Stimulated activated effector memory CD8-positive, alpha-beta T cell treated with anti-CD3 and anti-CD28 coated beads, Interleukin-12 subunit alpha, Interleukin-12 subunit beta, amount 100 ng/mL, for 72 hours (primary cell): Measurements from ENCODE around the gene TMEM80.
"Not testable (repeated sequence)": the region's sequence is repeated elsewhere in the genome, so short reads cannot be mapped to it uniquely, and the experiment has no call there.

Experiments
- ATAC-seq: fragments of 150-1000 bp; cut with Tn5 transposase; 2 replicates; pipeline ENCODE4 v1.10.0; 2021
- DNase-seq, 2 donors: peaks; one replicate each; pipeline ENCODE4 v3.0.0; 2021 to 2022; ENCODE audit warnings: low spot score in 2 of 2
- H3K27ac Mint-ChIP-seq: one replicate; pipeline ENCODE4 v1.8.0; 2022; ENCODE audit warnings: mild to moderate bottlenecking, mixed read lengths
- H3K36me3 Mint-ChIP-seq: one replicate; pipeline ENCODE4 v1.8.0; 2022; ENCODE audit warnings: mild to moderate bottlenecking, mixed read lengths
- H3K4me1 Mint-ChIP-seq: one replicate; pipeline ENCODE4 v1.8.0; 2022; ENCODE audit warnings: mixed read lengths
- H3K4me3 Mint-ChIP-seq: one replicate; pipeline ENCODE4 v1.8.0; 2022; ENCODE audit warnings: mild to moderate bottlenecking, mixed read lengths
- H3K9me3 Mint-ChIP-seq: one replicate; pipeline ENCODE4 v1.8.0; 2022; ENCODE audit warnings: mixed read lengths

TMEM80 gene

DNA sequence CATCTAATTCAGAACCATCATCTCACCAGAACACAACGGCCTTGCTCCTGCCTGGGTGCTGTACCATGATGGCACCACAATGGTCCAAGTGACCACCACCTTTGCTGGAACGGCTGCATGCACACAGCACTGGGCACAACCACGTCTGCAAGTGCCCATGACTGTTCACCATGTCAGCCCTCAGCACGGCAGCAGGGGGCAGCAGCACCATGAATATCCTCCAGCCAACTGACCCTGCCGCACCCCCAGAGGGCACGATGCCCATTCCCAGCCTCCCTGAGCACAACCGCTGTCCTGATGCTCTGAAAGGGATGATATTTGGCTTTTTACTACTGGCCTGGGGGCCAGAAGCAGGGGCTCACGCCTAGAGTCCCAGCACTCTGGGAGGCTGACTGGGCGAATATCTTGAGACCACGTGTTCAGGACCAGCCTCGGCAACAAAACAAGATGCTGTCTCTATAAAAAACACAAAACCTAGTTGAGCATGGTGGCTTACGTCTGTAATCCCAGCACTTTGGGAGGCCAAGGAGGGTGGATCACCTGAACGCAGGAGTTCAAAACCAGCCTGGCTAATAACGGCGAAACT, 32.8 kb upstream of the TMEM80 start:
- Mint-ChIP-seq H3K4me3 (no peak overlapping the region), H3K36me3 (peaks cover 57% of the 10 kb centered on the region), H3K27ac (peak overlapping the region; percentile 50), H3K9me3 (no peaks in the 10 kb centered on the region), H3K4me1 (peaks cover 7% of the 10 kb centered on the region)
- peak in 1 of 2 donors; percentile 66 for DNase-seq
- peak; percentile 67 for ATAC-seq

DNA sequence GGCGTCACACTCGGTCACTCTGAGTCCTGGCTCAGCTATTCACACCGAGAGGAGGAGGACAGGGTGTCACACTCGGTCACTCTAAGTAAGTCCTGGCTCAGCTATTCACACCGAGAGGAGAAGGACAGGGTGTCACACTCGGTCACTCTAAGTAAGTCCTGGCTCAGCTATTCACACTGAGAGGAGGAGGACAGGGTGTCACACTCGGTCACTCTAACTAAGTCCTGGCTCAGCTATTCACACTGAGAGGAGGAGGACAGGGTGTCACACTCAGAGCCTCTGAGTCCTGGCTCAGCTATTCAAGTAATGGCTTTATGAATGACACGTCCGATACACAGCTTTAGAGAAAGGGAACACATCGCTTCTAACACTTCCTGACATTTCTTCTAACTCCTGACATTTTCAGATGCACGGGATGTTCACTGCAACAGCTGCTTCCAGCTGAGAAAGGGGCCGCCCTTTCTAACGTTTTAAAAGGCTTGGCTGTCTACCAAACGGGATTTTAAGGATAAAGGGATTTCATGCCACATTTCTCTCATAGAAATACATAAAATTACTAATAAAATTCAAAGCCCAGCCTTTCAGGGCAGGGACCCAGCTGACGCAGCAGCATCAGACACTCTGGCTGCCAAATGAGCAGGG, 30.4 kb upstream of the TMEM80 start:
- Mint-ChIP-seq H3K9me3 (no peaks in the 10 kb centered on the region), H3K4me3 (no peak overlapping the region), H3K27ac (peak overlapping the region; percentile 40), H3K4me1 (peaks cover 7% of the 10 kb centered on the region), H3K36me3 (peaks cover 49% of the 10 kb centered on the region)
- ATAC-seq (no peak), DNase-seq (no peak)

DNA sequence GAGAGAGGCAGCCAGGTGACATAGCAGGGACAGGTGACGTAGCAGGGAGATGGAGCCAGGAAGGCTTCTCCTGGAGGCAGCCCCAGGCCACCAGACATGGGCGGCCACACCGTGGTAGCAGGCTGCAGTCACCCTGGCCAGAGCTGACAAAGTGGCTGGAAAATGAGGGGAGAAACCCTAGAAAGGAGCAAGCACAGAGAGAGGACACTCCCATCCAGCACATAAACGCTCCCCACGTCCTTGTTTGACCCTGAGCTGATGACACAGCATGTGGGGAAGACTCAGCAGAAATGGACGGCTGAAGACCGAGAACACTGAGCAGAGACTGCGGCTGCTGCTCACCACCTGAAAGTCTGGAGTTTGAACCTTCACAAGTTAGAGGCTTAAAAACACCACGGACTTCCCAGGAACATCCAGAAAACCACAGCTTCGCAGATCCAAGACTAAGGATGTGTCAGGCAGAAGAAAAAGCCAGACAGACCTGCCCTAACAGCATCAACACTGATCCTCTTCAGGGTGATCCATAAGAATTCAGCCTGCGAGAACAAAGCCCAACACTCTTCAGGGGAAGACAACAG, 29.8 kb upstream of the TMEM80 start:
- H3K4me3 Mint-ChIP-seq, result no peak overlapping the region
- H3K36me3 Mint-ChIP-seq, result peaks cover 55% of the 10 kb centered on the region
- no peaks in the 10 kb centered on the region for H3K9me3 Mint-ChIP-seq
- ATAC-seq (no peak), DNase-seq (no peak)
- peak overlapping the region; percentile 40 for H3K27ac Mint-ChIP-seq
- peaks cover 7% of the 10 kb centered on the region for H3K4me1 Mint-ChIP-seq

DNA sequence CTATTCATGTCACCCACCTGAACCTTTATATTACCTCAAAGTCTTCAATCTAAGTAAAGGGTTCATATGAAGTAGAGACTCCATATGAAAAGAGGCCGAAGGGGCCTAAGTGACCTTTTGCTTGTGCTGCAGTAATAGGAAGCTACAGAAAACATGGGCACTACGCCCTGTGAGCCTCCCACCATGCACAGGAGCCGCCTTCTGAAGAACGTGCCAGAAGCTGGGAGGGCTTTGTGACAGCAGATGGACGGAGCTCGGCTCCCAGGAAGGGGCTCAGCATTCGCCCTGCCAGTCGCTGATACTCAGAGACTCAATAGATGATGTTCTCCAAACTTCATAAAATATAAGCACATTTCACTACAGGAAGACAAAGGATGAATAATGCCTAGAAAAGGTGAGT, 21.8 kb upstream of the TMEM80 start:
- no peak overlapping the region for H3K4me3 Mint-ChIP-seq
- no peak for DNase-seq
- no peak for ATAC-seq
- H3K36me3 Mint-ChIP-seq, result peaks cover 93% of the 10 kb centered on the region
- no peak overlapping the region for H3K27ac Mint-ChIP-seq
- H3K4me1 Mint-ChIP-seq, result peaks cover 4% of the 10 kb centered on the region
- no peaks in the 10 kb centered on the region for H3K9me3 Mint-ChIP-seq

DNA sequence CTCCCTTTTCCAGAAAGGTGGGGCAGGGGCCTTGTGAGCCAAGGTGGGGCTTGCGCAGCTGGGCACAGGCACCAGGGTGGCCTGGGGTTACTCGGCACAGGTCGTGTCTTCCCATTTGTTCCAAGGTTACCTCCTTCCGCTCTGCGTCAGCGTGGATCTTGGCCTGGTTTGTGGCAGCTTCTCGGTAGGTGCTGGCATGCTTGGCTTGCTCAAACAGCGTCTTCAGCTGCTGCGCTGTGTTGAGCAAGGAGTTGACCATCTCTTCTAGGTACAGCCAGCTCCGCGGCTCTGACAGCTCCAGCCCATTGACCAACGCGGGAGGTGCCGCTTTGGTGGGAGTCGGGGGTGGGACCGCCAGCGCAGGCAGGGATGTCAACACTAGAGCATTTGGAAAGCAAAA, 21.2 kb upstream of the TMEM80 start:
- Mint-ChIP-seq H3K36me3 (peaks cover 96% of the 10 kb centered on the region), H3K27ac (no peak overlapping the region), H3K4me1 (peaks cover 4% of the 10 kb centered on the region), H3K9me3 (no peaks in the 10 kb centered on the region), H3K4me3 (no peak overlapping the region)
- no peak for ATAC-seq
- DNase-seq, result no peak

DNA sequence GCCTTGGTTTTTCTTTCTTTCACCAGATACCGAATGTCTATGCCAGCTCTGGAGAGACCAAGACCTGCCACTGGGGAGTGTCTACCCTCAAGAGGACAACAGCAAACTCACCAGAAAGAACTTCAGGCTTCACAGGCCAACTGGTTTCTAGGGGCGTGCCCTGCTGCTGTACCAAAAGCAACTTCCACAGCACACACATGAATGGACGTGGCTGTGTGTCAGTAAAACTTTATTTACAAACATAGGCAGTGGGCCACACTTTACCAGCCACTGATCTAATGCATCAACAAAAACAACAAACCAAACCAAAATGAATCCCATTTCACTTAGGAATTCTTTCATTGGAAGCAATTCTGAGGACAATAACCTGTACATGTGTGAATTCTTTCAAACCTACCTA, 17.3 kb upstream of the TMEM80 start:
- H3K4me1 Mint-ChIP-seq, result peaks cover 13% of the 10 kb centered on the region
- H3K36me3 Mint-ChIP-seq, result peaks cover 87% of the 10 kb centered on the region
- DNase-seq (no peak), ATAC-seq (no peak)
- no peak overlapping the region for H3K27ac Mint-ChIP-seq
- H3K4me3 Mint-ChIP-seq, result no peak overlapping the region
- no peaks in the 10 kb centered on the region for H3K9me3 Mint-ChIP-seq

DNA sequence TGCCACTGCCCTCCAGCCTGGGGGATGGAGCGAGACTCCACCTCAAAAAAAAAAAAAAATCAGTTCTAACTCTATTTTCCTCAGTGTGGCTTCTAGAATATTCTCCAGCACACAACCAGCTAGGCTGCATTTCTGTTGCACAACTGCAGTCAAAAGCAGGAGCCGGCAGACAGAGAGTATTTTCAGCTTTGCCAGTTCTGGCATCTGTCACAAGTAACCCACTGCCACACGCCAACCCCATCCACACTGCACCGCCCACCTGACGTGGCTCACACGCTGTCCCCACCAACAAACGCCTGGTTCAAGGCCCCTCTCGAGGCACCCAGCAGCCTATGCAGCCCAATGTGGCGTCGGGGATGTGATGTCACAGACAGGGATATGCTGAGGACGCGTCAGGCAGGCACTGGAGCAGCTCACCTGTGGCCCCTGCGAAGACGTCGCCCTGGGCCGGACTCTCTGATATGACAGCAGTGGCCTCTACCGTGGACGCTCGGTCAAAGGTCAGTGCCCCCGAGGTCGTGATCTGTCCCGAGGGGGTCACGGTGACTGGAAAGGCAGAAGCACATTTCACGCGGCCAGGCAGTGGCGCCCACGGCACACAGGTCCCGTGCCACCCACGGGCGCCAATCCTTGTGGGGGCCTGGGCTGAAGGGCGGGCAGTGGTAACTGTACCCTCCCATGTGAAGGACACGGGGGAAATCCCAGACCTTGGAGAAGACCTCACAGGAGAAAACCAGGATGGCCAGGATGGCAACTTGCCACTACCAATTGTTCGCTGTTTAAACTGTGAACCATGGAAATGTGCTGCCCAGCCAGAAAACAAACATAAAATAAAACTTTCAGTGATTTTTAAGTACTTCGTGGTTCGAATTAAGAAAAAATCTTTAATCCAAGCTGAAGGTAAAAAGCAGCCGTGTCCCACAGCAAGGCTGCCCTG, 16.1 kb upstream of the TMEM80 start:
- Mint-ChIP-seq H3K4me3 (no peak overlapping the region), H3K4me1 (peaks cover 13% of the 10 kb centered on the region), H3K27ac (no peak overlapping the region), H3K36me3 (peaks cover 87% of the 10 kb centered on the region), H3K9me3 (no peaks in the 10 kb centered on the region)
- no peak for ATAC-seq
- no peak for DNase-seq

DNA sequence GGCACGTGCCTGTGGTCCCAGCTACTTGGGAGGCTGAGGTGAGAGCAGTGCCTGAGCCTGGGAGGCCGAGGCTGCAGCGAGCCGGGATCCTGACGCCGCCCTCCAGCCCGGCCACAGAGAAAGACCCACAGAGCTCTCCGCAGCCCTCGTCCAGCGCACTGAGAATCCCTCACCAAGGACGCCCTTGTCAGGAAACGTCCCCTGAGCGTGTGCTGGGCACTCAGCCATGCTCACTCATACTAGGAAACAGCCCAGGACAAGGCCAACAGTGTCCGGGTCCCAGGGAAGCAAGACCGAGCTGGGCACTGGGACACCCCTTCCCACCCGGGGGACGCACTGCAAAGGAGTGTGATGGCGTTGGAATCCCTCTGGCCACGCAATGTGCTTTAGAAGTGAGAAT, 15.1 kb upstream of the TMEM80 start:
- Mint-ChIP-seq H3K4me1 (peaks cover 13% of the 10 kb centered on the region), H3K27ac (no peak overlapping the region), H3K36me3 (peaks cover 87% of the 10 kb centered on the region), H3K4me3 (no peak overlapping the region), H3K9me3 (no peaks in the 10 kb centered on the region)
- ATAC-seq (no peak), DNase-seq (no peak)

DNA sequence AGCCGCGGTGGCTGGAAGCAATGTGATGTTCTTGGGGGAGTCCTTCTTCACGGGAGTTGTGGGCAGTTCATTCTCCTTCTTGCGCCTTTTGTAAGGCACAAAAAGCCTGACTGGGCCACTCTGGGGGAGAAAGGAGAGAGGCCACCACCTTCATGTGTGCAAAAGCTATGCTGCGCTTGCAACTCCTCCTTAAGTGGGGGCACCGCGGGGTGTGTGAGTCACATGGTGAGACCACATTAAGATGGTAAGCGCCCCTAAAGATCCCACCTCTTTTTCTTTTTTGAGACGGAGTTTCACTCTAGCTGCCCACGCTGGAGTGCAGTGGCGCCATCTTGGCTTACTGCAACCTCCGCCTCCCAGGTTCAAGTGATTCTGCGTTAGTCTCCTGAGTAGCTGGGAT, 14.6 kb upstream of the TMEM80 start:
- no peak overlapping the region for H3K27ac Mint-ChIP-seq
- no peak overlapping the region for H3K4me3 Mint-ChIP-seq
- H3K9me3 Mint-ChIP-seq, result no peaks in the 10 kb centered on the region
- DNase-seq, result no peak
- H3K4me1 Mint-ChIP-seq, result peaks cover 13% of the 10 kb centered on the region
- peak; percentile 51 for ATAC-seq
- H3K36me3 Mint-ChIP-seq, result peaks cover 87% of the 10 kb centered on the region

DNA sequence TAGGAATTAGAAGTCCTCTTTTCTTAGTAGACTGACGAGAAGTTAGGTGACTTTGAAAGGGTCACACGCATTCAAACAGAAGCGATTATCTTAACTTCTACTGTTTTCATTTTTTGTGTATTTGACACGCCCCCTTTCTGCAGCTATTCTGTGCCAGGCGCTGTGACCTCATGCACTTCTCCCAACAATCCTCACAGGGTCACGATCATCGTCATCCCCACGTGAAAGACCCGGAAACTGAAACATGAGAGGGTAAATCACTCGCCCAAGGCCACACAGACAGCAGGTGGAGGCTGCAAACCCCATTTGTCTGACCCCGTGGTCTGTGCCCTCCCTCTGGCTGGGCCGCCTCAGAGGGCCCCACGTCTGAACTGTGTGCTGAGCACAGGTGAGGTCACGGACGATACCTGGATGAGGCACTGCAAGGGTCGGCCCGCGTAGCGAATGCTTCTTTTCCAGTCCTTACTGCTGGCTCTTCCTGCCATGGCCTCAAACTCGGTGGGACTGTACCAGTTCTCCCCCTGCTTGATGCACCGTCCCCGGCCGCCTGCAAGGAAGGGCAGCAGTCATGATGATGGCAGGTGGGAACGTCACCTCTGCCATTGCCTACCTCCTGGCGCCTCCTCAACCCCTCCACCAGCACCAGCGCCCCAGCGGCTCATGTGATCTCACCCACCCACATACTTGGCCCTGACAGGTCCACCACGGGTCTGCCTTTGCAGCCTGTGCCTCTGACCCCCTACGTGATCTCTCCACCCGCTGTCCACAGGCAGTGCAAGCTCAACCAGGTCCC, 9.0 kb upstream of the TMEM80 start:
- no peak for ATAC-seq
- Mint-ChIP-seq H3K27ac (no peak overlapping the region), H3K4me3 (no peak overlapping the region), H3K9me3 (no peaks in the 10 kb centered on the region), H3K4me1 (peaks cover 11% of the 10 kb centered on the region), H3K36me3 (peaks cover 84% of the 10 kb centered on the region)
- DNase-seq, result no peak

DNA sequence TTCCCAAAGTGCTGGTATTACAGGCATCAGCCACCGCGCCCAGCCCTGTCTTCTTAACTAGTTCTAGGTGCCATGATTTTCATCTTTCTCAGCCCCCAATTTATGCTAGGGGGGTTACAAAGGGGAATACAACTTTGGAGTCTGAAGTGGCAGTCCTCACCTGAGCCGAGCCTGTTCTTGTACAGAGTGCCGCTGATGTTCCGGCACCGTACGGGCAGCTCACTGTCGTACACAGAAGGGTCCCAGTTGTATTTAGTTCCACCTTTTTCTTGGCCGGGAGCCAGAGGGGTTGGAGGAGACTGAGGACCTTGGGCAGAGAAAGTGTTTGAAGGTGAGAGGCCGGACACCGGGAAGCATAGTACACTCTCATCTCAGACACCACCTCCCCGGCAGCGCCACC, 7.9 kb upstream of the TMEM80 start:
- peaks cover 15% of the 10 kb centered on the region for H3K4me1 Mint-ChIP-seq
- H3K27ac Mint-ChIP-seq, result peak overlapping the region; percentile 29
- DNase-seq (no peak), ATAC-seq (no peak)
- H3K36me3 Mint-ChIP-seq, result peaks cover 80% of the 10 kb centered on the region
- no peaks in the 10 kb centered on the region for H3K9me3 Mint-ChIP-seq
- H3K4me3 Mint-ChIP-seq, result no peak overlapping the region

DNA sequence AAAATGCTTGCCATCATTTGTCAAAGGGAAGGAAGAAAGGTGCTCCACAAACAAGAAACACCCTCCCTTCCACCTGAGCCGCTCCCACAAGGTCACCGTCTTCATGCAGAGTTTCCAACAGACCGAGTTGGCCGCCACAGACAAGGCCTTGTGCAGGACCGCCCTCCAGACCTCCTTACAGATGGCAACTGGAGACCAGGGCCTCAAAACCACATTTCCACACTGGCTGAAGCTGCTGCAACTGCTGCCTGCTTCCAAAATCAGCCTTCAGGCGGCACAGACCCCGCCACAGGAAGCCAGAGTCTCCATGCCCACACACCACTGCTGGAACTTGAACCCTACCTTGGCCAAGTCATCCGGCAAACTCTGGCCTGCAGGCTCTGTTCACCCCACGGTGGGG, 6.9 kb upstream of the TMEM80 start:
- peaks cover 77% of the 10 kb centered on the region for H3K36me3 Mint-ChIP-seq

DNA sequence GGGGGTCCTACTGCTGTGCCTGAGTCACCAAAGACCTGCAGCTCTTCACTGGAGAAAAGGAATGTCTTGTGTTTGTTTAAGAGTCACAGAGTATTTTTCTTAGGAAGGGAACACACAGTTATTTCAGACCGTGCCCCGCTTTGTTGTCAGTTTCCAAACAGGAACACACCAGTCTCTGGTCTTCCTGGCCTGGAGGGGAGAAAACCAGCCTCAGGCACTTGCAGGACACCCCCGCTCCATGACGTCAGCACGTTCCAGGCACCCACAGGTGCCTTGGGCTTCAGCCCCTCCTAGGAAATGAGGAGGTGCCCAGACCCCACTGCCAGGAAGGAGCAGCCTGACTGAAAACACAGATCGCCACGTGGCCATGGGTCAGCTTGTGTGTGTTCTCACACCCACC, 6.0 kb upstream of the TMEM80 start:
- DNase-seq (no peak), ATAC-seq (no peak)
- Mint-ChIP-seq H3K27ac (no peak overlapping the region), H3K4me3 (no peak overlapping the region), H3K36me3 (peaks cover 73% of the 10 kb centered on the region), H3K4me1 (peaks cover 28% of the 10 kb centered on the region), H3K9me3 (no peaks in the 10 kb centered on the region)

More for the DNA sequence above, 6.9 kb upstream of the TMEM80 start:
- Mint-ChIP-seq H3K4me3 (no peak overlapping the region), H3K9me3 (no peaks in the 10 kb centered on the region), H3K4me1 (peaks cover 24% of the 10 kb centered on the region), H3K27ac (no peak overlapping the region)
- no peak for DNase-seq
- no peak for ATAC-seq

DNA sequence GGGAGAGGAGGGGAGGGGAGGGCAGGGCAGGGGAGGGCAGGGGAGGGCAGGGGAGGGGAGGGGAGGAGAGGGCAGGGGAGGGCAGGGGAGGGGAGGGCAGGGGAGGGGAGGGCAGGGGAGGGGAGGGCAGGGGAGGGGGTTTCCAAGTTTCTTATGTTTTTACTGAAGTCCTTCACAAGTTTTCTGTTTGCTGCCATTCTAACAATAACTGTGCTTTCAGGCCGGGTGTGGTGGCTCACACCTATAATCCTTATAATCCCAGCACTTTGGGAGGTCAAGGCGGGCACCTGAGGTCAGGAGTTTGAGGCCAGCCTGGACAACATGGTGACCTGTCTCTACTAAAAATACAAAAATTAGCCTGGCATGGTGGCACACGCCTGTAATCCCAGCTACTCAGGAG, 5.4 kb upstream of the TMEM80 start:
- DNase-seq, ATAC-seq, H3K9me3 Mint-ChIP-seq, H3K27ac Mint-ChIP-seq, H3K4me3 Mint-ChIP-seq: not testable (repeated sequence)
- Mint-ChIP-seq H3K4me1 (peaks cover 28% of the 10 kb centered on the region), H3K36me3 (peaks cover 66% of the 10 kb centered on the region)
